HG02798 (cell line): ENCODE results near the gene RABL3.
"Not testable (repeated sequence)": the region's sequence is repeated elsewhere in the genome, so short reads cannot be mapped to it uniquely, and the experiment has no call there.

Experiments used
- ATAC-seq: cut with Tn5 transposase; IDR thresholded peaks from one replicate; pipeline ENCODE4 v1.9.1; 2021; ENCODE audit warnings: mild to moderate bottlenecking; ENCODE audit not compliant: unreplicated experiment, poor library complexity

The RABL3 gene

DNA sequence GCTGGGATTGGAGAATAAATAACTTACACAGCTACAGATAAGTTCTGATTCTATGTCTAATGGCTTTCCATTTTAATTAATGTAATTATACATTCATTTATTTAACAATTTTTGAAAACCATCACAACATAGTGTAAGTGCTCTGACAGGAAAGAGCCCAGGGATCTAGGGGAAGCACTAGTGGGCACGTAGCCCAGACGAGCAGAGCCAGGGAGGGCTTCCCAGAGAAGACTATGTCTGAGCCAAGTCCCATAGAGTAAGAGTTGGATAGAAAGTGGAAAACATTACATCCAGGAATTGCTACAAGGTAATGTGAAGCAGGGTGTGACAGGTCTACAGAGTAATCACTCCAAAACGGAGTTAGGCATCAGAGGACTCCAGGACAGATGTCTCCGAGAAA lies 57.4 kb downstream of the RABL3 start:
- ATAC-seq: no peak

DNA sequence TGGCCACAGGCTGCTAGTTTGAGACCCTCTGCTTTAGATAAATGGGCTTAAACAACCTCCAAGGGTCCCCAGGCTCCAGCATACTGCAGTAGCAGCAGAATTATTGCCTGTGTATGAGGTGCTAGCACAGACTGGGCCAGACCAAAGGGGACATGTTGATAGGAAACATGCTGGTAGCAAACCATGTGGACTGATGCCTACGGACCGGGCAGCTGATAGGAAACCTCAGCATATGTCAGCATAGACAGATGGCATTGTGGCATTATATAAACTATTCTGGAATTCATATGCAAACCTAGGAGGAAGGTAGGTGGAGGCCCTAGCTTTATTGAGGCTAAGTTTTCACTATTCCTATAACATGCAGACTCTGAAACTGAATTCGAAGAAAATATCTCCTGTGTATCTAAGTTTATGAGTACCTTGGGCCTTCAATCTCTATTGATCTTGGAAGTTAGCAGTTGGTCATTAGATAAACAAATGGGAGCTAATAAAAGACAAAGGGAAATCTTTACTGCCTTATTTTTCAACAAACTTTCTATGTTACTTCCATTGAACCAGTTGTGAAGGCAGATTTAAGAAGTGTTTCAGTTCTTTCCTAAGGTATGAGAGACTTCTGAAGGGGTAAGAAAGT lies 58.5 kb downstream of the RABL3 start:
- no peak for ATAC-seq

DNA sequence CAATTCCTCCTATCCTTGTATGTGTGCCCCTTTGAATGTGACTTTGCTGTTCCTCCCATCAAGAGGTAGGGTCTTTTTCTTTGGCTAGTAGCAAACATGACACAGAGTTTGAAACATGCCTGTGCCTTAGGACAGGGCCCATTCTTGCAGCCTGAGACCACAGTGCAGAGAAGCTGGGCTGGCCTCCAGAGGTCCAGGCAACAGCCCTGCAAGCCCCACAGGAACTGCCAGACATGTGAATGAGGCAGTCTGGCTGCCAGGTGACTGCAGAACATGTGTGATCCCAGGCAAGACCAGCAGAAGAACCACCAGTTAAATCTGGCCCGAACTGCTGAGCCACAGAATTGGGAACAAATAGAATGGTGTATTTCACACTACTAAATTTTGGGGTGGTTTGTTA lies 59.1 kb downstream of the RABL3 start:
- no peak for ATAC-seq

DNA sequence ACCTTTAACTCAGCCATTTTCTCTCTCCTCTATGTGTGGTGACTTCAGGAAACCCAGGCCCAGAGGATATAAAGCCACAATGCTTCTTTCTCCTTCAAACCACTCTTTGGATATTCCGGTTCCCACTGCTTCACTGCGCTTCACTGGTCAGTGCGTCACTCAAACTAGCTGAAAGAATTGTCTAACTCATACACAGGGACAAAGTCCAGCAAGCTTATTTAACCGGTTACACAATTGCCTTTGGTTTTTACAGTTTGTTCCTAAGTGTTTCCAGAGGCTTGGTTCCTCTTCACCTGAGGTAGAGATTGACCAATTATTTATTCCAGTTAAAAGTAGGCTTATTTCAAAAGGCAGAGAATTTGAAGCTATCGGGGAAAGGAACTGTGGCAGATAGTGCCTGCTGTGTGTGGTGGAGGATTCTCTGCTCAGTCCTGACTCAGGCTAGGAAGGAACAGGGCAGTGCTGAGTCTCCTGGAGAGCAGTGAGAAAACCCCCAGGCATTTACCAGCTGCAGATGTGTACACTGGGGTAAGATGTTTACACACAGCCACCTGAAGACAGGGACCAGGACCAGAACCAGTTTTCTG lies 60.1 kb downstream of the RABL3 start, which contains the start of gene HGD:
Gene HGD (minus strand): TSS at position 145 of the 587 bp plus-strand sequence. CDS start 128 bp downstream, at position 17.
- ATAC-seq: no peak

DNA sequence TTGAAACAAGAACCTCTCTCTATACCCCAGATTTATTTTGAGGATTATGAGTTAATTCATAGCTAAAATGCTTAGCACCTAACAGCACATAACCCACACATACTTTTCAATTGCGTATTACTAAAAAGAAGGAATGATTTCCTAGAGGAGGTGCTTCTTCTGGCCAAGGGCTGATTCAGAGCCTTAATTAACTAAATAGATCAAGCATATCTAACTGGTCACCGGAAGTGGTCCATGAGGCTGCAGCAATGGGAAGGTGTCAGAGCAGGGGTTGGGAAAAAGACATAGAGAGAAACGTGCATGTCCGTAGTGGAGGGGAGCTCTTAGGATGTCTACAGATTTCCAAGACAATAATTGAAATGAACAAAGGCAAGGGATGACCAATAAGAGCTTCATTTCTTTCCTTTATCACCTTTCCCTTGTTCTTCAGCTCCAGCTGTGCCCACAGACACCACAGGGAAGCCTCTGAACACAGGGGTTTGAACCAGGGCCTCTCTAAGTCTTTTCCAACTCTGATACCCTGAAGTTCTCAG lies 60.7 kb downstream of the RABL3 start:
- ATAC-seq: no peak

DNA sequence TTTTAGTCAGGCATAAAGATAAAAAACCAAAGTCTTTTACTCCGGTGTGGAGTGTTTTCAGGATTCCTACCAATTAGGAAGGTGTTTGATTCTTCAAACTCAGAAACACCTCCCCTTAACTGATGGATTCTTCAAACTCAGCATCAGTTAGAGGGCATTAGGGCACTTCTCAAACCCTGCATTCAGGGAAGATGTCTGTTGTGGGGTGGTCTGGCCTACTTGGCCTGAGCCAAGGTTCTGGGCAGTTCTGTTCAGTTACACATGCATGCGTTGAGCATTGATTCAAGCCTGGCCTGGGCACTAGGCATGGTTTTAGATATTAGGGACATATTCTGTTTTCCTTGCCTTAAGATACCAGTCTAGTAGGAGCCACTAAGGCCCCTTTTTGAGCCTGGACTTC lies 61.3 kb downstream of the RABL3 start:
- no peak for ATAC-seq

DNA sequence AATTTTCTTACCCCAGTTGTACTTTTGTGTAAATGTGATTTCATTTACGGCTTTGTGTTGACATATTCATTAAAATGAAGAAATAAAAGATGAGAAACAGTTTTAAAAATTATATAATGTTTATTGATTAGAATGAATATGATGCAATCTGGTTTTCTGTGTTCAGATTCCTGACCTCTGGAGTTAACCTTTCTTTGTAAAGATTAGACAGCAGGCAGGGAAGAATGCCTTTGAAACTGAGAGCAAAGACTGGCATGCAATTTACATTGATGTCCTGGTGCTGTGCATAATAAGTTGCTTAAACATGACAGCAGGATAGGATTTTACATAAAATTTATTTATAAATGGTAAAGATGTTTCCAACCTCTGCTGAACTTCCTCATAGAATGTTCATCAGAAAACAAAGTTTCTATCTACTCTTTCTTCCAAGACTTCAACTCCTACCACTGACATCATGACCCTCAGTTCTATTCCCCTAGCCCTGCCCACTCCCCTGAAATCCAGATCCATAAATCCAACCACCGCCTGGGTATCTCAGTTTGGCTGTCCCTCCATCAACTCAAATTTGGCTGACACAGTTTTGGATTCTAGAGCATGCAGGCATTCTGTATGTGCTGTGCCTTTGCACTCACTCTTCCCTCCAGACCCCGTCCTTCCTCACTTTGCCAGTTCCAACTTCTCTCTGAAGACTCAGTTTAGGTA lies 62.0 kb downstream of the RABL3 start:
- ATAC-seq: no peak

DNA sequence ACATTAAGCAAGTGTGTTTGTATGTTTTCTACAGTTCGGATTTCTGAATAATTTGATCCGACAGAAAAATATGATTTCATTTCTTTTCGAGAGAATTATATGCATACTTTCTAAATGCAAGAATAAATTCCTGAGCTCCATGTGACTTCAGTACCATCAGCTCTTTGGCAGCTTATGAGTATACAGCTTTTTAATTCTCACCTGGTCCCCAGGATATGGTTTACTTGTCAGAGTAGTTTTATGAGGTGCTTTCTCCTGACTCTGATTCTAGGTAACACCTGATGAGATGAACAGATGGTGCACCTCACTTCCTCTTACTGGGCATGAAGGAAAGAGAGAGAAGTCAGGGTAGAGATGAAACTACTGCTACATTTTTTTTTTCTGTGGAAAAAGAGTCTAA lies 63.3 kb downstream of the RABL3 start:
- ATAC-seq: peak; percentile 55

DNA sequence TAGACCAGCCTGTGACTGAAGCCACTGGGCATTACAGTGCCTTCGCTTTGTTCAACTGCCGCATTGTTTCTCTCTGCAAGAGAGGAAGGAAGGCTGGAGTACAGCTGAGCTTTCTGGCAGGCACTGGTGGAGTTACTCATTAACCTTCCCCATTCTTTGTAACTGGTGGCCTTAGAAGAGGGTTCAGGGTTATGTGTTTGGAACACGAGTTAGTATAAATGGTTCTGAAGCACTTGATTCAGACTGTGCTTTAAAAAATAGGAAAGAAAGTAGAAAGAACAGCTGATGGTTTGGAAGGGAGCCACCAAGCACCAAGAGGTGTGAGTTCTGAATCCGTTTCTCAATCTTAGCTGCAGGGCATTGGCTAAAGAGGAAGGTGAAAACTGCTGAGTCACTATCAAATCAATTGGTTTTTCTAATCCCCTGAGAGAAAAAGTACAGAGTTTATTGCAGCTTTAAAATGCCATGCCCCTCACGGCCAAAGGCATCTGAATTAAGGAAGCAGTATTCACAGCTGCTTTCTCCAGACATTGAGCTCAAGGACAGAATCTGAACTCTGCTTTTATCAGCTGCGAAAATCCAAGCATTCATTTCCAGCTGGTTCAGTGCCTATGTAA lies 63.9 kb downstream of the RABL3 start:
- peak; percentile 93 for ATAC-seq

DNA sequence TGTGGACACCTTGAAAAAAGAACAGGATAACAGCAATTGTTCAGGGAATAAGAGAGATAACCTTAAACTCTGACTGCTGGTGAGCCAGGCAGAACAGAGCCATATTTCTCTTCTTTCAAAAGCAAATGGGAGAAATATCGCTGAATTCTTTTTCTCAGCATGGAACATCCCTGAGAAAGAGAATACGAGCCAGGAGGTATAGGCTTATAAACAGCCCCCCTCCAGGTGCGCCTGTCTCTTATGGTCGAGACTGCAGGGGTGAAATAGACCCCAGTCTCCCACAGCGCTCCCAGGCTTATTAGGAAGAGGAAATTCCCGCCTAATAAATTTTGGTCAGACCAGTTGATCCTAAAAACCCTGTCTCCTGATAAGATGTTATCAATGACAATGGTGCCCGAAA lies 65.1 kb downstream of the RABL3 start:
- not testable (repeated sequence) for ATAC-seq

DNA sequence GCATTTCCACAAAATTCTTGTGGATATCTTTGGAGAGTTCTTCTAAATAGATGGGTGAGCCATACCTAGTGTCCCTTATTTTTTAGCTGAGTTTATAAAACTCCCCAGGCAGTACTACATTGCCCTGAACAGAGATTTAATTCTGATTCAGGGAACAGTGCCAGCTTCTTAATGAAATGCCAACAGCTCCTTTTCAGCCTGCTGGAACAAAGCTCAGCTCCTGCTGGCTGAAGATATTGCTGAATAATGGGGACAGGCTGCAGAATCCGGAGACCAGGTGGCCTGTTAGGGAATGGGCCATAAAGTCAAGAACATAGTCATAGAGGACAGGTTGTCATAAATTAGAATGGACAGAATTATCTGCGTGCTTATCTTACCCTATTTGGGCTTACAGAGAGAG lies 69.2 kb downstream of the RABL3 start:
- no peak for ATAC-seq

DNA sequence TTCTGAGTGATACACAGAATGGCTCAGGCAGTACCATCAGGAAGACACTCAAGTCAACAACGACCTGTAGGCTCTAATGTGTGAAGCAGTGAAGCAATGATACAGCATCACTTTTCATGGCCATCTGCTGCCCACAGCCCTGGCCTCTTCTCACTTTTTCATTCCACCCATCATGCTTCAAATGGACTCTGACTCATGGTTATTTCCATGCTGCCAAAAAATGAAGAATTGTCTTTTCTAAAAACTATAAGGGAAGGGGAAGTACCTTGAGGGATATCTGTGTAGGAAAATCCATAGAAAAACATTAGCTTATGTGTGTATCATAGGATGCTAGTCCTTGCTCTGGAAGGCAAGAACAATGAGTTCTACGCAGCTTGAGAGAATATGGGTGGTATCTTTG lies 71.7 kb downstream of the RABL3 start:
- ATAC-seq: no peak

DNA sequence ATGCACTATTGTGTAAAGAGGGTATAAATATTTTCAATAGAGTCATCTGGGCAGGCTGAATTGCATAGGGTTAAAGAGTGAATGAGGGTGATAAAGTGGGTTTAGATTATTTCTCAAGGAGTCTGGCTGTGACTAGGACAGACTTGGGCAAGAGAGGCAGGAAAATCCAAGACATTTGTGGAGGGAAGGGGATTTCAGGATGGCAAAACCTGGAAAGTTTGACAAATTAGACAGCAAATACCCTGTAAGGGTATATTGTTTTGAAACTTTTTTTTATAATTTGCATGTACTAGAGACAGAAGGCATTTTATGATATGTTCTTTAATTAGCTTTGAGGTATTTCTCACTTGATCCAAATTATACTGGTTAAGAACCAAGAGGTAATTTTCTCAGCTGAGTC lies 77.4 kb downstream of the RABL3 start:
- no peak for ATAC-seq

DNA sequence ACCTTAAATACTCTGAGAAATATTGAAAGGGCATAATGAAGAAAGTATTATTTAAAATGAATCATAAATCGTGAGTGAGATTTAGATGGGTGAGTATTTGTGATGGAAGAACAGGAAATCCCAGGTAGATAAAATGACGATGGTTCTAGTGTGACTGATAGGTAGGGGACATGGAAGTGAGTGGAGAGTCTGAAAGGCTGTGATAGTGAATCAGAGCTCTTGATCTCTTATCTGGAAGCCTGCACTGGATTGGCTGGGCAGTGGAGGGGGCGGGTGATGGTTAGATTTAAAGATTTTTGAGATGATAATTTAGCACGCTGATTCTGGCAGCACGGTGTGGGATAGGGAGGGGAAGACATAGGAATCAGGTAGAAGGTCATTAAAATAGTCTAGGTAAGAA lies 80.4 kb downstream of the RABL3 start:
- no peak for ATAC-seq

DNA sequence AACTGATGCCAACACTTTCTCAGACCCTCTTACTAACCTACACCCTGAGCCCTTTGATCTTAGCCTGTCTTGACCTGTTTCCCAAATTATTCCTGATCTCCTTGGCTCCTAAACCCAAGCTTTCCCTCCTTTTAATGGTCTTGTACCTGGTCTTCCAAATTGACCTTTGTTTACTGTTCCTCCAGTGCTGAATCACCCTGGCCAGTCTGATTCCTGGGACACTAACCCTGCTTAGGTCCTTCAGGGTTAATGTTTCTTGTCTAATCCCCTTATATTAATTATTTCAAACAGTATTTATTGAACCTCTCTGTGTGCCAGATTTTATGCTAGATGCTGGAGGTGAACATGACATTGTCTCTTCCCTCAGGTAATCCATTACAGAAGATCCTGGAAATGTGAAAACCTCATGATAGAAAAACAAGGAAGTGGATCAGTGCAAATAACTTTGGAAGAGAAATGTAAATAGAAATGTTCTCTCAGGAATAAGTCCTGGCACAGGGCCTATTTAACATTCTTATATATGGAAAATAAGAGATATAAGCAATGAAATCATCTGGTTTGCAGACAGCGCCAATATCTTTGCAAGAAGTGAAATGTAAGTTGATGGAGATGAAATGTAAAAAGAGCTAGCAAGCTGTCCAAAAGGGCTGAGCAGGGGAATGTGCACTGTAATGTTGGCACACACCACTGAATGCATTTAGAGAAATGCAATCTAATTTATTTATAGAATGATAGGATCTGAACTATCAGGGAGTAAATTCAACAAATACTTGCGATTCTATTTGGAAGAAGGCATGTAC lies 81.0 kb downstream of the RABL3 start:
- no peak for ATAC-seq

DNA sequence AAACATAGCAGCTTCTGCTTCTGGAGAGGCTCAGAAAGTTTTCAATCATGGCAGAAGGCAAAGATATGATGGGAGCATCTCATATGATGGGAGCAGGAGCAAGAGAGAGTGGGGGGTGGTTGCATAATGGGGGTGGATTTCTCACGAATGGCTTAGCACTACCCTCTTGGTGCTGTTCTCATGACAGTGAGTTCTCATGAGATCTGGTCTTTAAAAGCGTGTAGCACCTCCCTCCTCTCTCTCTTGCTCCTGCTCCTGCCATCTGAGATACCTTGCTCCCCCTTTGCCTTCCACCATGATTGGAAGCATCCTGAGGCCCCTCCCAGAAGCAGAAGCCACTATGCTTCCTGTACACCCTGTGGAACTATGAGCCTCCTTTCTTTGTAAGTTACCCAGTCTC lies 82.5 kb downstream of the RABL3 start:
- no peak for ATAC-seq

DNA sequence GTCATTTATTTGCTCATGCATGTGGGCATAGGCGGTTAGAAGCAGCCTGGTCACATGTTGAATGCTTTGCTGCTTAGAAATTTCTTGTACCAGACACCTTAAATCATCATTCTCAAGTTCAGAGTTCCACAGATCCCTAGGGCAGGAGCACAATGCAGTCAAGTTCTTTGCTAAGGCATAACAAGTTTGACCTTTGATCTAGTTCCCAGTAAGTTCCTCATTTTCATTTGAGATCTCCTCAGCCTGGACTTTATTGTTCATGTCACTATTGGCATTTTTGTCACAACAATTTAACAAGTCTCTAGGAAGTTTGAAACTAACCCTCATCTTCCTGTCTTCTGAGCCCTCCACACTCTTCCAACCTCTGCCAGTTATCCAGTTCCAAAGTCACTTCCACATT lies 83.0 kb downstream of the RABL3 start:
- no peak for ATAC-seq

DNA sequence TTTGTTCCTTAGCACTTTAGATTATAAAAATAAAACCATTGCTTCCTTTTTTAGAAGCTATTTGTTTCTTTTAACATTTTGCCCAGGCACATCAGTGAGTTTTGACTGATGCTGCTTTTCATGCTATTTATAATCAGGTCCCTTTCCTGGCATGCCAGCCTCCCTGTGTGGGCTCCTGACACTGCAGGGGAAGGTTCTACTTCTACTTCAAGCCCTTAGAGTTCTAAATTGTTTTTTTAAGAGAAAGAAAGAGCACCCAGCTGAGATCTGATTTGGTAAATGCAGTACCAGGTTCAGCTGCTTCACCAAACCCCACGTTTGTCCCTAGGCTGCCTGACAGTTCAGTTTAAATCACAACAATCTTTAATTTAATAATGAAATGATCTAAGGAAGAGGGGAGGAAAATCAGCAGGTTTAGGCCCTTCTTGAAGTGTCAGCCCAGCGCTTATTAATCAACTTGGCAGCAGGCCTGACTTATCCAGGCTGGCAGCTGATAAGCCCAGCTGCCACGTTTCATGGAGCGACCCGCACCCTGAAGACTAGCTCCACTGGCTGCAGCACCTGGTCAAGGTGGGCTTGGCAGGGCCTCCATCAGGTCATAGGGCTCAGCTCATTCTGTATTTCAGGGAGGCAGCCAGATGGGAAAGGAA lies 89.3 kb downstream of the RABL3 start:
- ATAC-seq: no peak

DNA sequence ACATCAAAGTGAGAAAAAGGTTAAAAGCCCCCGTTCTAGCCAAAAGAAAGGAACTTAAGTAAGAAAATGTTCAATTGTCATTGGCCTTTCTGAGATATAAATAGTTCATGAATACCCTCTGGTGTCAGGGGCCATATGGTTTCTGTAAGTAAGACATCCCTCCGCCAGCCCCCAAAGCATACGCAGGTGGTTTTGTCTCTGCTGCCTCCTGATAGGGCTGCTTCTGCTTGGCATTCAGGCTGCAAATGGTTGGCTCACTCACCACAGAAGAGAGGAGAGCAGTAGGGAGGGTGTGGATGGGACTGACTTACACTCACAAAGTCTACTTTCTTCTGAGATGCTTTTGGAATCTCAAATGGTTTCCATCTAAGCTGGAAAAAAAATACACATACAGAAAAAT lies 90.0 kb downstream of the RABL3 start:
- no peak for ATAC-seq

DNA sequence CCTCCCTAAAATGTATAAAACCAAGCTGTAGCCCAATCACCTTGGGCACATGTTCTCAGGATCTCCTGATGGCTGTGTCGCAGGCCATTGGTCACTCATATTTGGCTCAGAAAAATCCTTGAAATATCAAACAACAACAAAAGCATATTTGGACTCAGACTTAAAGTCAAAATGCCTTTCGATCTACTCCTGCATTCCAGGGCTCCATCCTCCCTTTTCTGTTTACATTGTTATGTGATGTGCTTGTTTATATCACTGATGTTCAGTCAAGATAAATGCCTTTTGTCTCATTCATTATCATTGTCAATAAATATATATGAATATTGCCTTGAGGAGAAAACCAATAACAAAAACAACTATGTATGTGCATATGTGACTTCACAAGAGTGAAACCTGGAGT lies 92.0 kb downstream of the RABL3 start:
- no peak for ATAC-seq
